ENCODE measurements around the gene BGLAP.

DNA sequence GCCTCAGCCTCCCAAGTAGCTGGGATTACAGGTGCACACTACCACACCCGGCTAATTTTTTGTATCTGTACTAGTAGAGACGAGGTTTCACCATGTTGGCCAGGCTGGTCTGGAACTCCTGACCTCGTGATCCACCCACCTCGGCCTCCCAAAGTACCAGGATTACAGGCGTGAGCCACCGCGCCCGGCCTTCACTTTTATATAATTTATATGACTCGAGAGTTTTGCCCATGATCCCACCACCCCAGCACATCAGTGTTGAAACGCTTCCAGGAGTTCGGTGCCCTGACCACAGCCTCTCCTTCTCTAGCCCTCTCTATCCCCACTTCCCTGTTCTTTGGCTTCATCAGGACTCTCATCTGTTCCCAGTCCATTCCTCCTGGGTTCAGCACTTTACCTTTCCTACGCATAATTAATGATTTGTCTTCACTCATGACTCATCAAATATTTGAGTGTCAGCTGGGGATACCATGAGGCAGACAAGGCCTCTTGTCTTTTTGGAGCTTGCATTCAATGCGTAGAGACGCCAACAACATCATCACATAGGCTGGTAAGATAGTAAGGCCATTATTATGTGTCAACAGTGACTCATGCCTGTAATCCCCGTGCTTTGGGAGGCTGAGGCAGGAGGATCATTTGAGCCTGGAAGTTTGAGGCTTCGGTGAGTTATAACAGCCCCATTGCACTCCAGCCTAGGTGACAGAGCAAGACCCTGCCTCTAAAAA lies 27.8 kb upstream of the BGLAP start:
- TF ChIP-seq, protein P1, sequence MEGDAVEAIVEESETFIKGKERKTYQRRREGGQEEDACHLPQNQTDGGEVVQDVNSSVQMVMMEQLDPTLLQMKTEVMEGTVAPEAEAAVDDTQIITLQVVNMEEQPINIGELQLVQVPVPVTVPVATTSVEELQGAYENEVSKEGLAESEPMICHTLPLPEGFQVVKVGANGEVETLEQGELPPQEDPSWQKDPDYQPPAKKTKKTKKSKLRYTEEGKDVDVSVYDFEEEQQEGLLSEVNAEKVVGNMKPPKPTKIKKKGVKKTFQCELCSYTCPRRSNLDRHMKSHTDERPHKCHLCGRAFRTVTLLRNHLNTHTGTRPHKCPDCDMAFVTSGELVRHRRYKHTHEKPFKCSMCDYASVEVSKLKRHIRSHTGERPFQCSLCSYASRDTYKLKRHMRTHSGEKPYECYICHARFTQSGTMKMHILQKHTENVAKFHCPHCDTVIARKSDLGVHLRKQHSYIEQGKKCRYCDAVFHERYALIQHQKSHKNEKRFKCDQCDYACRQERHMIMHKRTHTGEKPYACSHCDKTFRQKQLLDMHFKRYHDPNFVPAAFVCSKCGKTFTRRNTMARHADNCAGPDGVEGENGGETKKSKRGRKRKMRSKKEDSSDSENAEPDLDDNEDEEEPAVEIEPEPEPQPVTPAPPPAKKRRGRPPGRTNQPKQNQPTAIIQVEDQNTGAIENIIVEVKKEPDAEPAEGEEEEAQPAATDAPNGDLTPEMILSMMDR (IDR thresholded peaks at IDR 0.05): no peak
- TF ChIP-seq POLR2A (IDR thresholded peaks at IDR 0.05): no peak

All from body of pancreas (tissue), 4 donors.